ENCODE data around the gene FAM240A. TPM values are rescaled to one million over a fixed set of nuclear protein-coding genes. Genes with fewer than 3 reads are reported as not detected.

The FAM240A gene
- total RNA-seq, 1 donor, result not detected

DNA sequence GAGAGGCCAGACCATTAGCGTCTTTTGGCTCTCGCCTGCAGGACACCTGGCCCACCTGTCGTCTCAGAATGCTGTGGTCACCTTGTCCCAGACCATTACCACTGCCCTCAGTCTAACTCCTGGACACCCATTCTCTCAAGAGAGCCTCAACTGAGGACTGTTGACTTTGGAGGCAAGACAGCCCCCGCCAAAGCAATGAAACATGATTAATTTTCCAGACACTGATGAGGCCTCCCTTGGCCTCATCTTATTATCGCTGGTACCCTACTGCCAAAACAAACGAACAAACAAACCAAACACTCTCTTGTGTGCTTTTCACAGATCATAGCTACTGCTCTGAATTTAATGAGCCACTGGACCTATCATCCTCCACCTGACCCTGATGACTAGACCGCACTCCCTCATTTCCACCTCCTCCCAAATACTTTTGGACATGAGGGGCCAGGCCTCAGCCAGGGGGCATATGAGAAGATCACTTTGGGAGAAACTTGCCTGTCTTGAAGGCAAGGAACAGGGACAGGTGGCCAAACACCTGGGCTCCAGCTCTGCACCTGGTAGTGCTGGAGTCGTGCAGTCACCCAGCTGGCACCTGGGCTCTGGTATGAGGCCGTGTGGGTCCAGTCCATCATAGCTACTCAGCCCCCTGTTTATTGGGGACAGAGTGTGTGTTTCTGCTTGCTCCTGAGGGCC lies 53.6 kb downstream of the FAM240A start:
- no peak overlapping the region for H3K4me3 ChIP-seq (ENCODE audit: low read depth, low read length)
- TF ChIP-seq, protein P1, sequence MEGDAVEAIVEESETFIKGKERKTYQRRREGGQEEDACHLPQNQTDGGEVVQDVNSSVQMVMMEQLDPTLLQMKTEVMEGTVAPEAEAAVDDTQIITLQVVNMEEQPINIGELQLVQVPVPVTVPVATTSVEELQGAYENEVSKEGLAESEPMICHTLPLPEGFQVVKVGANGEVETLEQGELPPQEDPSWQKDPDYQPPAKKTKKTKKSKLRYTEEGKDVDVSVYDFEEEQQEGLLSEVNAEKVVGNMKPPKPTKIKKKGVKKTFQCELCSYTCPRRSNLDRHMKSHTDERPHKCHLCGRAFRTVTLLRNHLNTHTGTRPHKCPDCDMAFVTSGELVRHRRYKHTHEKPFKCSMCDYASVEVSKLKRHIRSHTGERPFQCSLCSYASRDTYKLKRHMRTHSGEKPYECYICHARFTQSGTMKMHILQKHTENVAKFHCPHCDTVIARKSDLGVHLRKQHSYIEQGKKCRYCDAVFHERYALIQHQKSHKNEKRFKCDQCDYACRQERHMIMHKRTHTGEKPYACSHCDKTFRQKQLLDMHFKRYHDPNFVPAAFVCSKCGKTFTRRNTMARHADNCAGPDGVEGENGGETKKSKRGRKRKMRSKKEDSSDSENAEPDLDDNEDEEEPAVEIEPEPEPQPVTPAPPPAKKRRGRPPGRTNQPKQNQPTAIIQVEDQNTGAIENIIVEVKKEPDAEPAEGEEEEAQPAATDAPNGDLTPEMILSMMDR (IDR thresholded peaks at IDR 0.05; ENCODE audit: insufficient read depth, low read depth, low read length), result no peak
- no peak for DNase-seq (ENCODE audit: low read depth)

DNA sequence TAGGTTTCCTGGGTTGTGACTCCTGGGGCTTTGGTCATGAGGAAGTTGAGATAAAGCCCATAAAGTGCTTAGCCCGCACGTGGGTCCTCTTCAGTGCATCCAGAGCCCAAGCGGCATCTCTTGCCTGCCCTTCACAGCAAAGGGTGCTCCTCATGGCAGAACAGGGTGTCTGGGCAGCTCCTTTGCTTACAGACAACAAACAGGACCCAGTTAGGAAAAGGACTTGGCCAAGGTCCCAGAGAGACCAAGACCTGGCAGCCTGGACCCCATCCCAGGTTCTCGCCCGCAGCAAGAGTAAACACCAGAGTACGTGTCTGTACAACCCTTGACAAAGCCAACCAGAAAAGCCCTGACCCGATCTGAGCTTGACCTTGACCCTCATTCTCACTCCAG lies 54.1 kb downstream of the FAM240A start:
- no peak for DNase-seq (ENCODE audit: low read depth)
- H3K4me3 ChIP-seq (ENCODE audit: low read depth, low read length), result no peak overlapping the region
- TF ChIP-seq, protein P1 (IDR thresholded peaks at IDR 0.05; ENCODE audit: insufficient read depth, low read depth, low read length), result no peak

DNA sequence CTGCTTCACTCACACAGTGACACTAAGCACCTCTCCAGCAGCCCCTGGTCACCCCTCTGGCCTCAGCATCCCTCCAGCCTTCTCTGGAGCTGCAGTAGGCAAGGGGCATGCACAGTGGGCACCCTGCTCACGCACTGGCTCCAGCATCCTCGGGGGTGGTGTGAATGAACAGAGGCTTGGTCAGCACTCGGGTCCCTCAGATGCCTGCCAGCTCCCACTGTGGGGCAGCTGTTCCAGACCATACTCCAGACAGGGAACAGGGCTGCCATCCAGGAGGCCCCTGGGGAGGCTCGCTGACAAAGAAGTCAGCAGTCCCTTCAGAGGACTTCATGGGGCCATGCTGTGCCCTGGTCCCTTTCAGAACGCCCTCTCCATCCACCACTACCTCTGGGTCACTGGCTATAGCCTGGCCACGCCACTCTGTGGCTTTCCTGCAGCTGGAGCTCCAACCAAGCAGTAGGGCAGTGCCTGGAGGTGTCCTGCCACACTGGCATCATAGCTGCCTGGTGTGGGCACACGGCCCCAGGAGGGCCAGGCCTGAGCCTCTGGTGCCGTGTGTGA lies 54.8 kb downstream of the FAM240A start:
- H3K4me3 ChIP-seq (ENCODE audit: low read depth, low read length), result no peak overlapping the region
- DNase-seq (ENCODE audit: low read depth), result no peak
- TF ChIP-seq, protein P1 (IDR thresholded peaks at IDR 0.05; ENCODE audit: insufficient read depth, low read depth, low read length), result no peak

DNA sequence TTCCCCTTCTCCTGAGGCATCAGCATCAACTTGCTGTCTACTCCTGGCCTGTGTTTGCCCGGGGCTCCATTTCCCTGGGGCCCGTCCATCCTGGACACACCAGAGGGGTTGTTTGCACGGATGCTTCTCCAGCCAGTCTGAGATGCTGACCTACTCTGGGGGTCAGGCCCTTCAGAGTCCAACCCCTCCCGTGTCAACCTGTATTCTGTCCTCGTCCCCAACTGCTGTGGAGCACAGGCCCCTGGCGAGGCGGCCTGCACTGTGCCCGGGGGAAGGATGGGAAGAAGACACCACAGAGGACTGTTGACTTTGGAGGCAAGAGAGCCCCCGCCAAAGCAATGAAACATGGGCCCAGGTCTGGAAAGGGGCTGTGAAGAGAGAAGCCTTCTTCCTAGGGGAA lies 55.3 kb downstream of the FAM240A start:
- DNase-seq (ENCODE audit: low read depth), result no peak
- TF ChIP-seq, protein P1 (IDR thresholded peaks at IDR 0.05; ENCODE audit: insufficient read depth, low read depth, low read length), result no peak
- H3K4me3 ChIP-seq (ENCODE audit: low read depth, low read length), result no peak overlapping the region

DNA sequence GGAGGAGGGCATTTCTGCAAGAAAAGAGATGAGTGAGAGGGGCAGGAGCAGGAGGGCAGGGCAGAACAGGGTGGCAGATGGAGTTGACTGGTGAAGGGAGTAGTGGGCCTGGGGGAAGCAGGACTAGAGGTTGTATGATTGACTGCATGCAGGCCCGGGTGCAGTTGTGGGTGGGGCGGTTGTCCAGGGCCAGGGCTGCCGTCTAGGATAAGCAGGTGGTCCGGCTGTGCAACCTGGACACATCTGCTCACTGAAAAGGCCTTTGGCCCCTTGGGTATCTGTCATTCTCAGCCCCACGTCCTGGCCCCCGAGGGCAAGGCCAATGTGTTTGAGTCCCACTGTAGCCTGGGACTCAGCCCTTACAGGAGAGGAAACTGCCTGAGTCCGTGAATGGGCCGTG lies 55.8 kb downstream of the FAM240A start:
- H3K4me3 ChIP-seq (ENCODE audit: low read depth, low read length), result no peak overlapping the region
- TF ChIP-seq, protein P1 (IDR thresholded peaks at IDR 0.05; ENCODE audit: insufficient read depth, low read depth, low read length), result no peak
- DNase-seq (ENCODE audit: low read depth), result no peak

DNA sequence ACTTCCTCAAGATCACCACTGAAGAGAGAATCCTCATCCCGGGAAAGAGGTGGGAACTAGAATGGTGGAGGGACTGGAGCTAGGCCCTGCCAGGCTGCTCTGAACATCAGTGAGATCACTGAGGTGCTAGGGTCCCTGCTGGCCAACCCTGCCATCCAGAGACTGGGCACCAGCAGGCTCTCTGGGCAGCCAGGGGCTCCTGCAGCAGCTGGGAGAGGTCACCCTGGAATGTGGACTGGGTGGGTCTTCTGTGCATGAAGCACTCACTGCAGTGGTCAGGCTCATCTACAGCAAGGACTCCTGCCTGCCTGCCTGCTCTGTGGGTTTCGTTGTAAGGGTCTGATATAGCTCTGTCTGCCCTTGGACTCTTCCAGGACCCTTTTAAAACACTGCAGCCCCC lies 56.3 kb downstream of the FAM240A start:
- TF ChIP-seq, protein P1 (IDR thresholded peaks at IDR 0.05; ENCODE audit: insufficient read depth, low read depth, low read length), result no peak
- no peak for DNase-seq (ENCODE audit: low read depth)
- no peak overlapping the region for H3K4me3 ChIP-seq (ENCODE audit: low read depth, low read length)

Data from fibroblast of villous mesenchyme (primary cell).